HepG2 (cell line): ENCODE results near the gene SFPQ.

Experiments
- ARHGAP35 ChIP-seq: sonication (generic); formaldehyde crosslinking; IDR thresholded peaks from 2 replicates; pipeline ENCODE4 v1.9.0; 2022; ENCODE audit warnings: mild to moderate bottlenecking, inconsistent platforms, moderate library complexity, missing genetic modification reagents, borderline replicate concordance
- EZH2 ChIP-seq: conservative IDR thresholded peaks from 2 replicates; pipeline ENCODE4 v1.6.1; 2012; ENCODE audit warnings: mild to moderate bottlenecking, low read depth, low read length, moderate library complexity
- KLF9 ChIP-seq: IDR thresholded peaks from 2 replicates; pipeline ENCODE4 v1.6.1; 2016; ENCODE audit warnings: low read depth
- NFE2L2 ChIP-seq: fragments of 150-350 bp; IDR thresholded peaks from 2 replicates; pipeline ENCODE4 v1.6.1; 2014; ENCODE audit warnings: low read length
- POLR2AphosphoS5 ChIP-seq: IDR thresholded peaks from 2 replicates; pipeline ENCODE4 v1.6.1; 2012; ENCODE audit warnings: low read depth, low read length
- RAD21 ChIP-seq: fragments of 450-650 bp; formaldehyde crosslinking; IDR thresholded peaks from 2 replicates; pipeline ENCODE4 v1.5.0; 2020; ENCODE audit warnings: mild to moderate bottlenecking
- ZNF350 ChIP-seq: sonication (generic); formaldehyde crosslinking; IDR thresholded peaks from 2 replicates; pipeline ENCODE4 v1.4.0; 2020; ENCODE audit warnings: mild to moderate bottlenecking, low read depth, missing genetic modification reagents, borderline replicate concordance
- TF ChIP-seq, protein P1 (sequence below): IDR thresholded peaks from 2 replicates; pipeline ENCODE4 v1.6.1; 2016; ENCODE audit warnings: missing biosample characterization, missing genetic modification reagents, low read depth
- TF ChIP-seq, protein P2 (sequence below): sonication (generic); formaldehyde crosslinking; IDR thresholded peaks from 2 replicates; pipeline ENCODE4 v1.5.0; 2020; ENCODE audit warnings: mild to moderate bottlenecking, missing genetic modification reagents, moderate library complexity

DNA sequence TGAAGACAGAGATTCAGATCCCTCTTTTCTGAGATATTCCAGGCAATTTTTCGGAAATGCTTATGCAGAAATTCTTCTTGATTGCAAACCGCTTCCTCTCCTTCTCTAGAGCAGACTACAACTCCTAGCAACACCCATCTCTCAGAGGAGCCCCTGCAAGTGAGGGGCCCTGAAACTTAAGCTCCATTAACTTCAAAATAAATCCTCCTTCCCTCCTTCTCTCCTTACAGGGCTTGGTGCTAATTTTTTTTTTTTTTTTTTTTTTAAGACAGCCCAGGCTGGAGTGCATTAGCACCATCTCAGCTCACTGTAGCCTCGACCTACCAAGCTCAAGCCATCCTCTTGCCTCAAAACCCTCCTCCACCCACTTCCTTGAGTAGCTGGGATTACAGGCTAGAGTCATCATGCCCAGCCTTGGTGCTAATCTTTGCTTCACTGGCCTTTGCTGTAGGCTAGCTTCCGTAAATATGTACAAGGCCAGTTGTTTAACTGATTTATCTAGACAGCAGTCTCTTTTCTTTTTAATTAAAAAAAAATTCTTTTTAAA lies 30.2 kb upstream of the SFPQ start:
- TF ChIP-seq, protein P1, sequence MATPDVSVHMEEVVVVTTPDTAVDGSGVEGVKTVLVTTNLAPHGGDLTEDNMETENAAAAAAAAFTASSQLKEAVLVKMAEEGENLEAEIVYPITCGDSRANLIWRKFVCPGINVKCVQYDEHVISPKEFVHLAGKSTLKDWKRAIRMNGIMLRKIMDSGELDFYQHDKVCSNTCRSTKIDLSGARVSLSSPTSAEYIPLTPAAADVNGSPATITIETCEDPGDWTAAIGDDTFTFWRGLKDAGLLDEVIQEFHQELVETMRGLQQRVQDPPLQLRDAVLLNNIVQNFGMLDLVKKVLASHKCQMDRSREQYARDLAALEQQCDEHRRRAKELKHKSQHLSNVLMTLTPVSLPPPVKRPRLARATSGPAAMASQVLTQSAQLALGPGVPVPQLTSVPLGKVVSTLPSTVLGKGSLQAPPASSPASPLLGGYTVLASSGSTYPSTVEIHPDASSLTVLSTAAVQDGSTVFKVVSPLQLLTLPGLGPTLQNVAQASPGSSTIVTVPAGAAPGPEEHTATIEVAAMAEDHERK = no peak
- no peak for TF ChIP-seq RAD21 (CRISPR knock-in tag)
- TF ChIP-seq, protein P2, sequence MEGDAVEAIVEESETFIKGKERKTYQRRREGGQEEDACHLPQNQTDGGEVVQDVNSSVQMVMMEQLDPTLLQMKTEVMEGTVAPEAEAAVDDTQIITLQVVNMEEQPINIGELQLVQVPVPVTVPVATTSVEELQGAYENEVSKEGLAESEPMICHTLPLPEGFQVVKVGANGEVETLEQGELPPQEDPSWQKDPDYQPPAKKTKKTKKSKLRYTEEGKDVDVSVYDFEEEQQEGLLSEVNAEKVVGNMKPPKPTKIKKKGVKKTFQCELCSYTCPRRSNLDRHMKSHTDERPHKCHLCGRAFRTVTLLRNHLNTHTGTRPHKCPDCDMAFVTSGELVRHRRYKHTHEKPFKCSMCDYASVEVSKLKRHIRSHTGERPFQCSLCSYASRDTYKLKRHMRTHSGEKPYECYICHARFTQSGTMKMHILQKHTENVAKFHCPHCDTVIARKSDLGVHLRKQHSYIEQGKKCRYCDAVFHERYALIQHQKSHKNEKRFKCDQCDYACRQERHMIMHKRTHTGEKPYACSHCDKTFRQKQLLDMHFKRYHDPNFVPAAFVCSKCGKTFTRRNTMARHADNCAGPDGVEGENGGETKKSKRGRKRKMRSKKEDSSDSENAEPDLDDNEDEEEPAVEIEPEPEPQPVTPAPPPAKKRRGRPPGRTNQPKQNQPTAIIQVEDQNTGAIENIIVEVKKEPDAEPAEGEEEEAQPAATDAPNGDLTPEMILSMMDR (CRISPR knock-in tag) = no peak
- TF ChIP-seq EZH2 = no peak
- no peak for TF ChIP-seq POLR2AphosphoS5
- TF ChIP-seq NFE2L2 = no peak
- no peak for TF ChIP-seq KLF9 (CRISPR knock-in tag)
- TF ChIP-seq ARHGAP35 (CRISPR knock-in tag) = no peak
- TF ChIP-seq ZNF350 = no peak
